NCI-H2171 treated with DMSO at 0.1 percent for 48 hours (cell line): ENCODE measurements around the gene CLDN8.

Experiments
- DNase-seq: peaks from one replicate; lab custom pipeline; 2025; lab: John Stamatoyannopoulos, UW

The CLDN8 gene

DNA sequence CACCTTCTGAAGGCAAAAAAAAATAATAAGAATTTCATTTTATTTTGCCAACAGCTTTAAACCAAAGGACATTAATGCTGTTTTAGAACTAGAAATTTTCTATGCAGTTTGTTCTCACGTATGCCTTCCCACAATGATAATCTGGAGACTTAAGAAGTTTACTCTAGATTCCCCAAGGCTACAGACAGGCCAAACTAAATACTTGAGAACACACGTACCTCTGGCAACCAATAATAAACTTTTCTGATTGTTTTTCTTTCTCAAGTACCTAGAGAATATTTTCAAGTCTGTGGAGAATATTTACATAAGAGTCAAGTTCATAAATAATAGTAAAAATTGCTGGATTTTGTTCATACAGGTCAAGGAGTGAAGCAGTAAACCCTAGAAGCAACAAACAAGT, 15.9 kb downstream of the CLDN8 start:
- DNase-seq = no peak

DNA sequence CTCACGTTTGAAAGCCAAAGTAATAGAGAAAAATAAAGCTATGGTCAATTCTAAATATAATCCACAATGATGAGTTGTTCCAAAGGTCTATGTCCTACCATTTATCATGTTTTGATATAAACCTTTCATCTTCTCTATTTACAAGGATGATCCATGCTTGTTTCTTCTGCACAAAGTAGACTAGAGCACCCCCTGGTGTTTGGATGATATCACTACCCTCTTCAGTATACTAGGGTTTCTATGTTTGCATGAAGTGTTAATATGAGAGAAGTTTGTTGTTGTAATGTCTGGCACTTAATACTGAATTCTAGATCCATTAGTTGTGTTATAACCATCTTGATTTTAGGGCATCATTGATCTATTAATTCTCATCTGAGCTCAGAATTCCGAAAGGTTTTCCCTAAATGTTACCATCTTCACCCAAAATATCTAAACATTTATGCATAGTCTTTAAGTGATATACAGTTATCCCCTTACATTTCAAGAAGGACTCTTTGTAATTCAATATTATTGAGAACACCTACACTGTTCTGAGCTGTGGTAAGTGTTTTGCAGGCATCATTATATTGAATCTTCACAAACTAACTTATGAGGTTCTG, 21.1 kb downstream of the CLDN8 start:
- peak; percentile 5 for DNase-seq

DNA sequence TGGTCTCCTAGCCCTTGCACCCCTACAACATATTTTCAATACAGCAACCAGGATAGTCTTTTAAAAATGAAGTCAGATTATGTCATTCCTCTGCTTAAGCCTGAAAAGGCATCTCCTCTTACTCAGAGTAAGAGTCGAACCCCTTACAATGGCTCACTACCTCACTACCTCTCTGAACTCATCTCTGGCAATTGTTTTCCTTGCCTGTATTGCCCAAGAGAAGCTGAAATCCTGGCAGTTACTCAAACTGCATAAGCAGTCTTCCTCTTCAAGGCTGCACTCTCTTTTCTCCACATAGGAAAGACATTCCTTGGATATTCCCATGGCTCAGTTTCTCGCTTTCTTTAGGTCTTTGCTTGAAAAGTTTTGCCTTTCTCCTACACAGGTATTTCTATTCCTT, 22.7 kb downstream of the CLDN8 start:
- no peak for DNase-seq

DNA sequence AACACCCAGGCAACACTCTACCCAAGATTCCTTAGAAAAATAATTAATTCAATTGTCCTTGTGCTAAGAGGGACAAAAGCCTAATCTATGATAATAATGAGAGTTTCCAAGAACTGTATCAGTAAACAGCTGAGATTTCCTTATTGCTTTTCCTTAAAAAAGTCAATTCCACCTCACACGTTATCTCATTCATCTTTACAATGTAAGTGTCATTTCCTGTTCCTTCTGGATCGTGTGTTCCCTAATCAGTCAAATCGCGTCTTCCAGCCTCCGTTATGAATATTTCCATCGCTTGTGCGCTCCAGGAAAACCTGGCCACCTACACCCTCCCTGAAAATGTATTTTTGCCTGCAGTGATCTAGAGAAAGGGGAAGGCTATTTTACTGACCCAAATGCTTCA, 25.3 kb downstream of the CLDN8 start:
- DNase-seq = no peak

- DNase-seq = no peak
Measured at GRCh38 chr21:30189773-30190172, 26.1 kb downstream of the CLDN8 start.

- DNase-seq = no peak
Measured at GRCh38 chr21:30186242-30186641, 29.7 kb downstream of the CLDN8 start.

DNA sequence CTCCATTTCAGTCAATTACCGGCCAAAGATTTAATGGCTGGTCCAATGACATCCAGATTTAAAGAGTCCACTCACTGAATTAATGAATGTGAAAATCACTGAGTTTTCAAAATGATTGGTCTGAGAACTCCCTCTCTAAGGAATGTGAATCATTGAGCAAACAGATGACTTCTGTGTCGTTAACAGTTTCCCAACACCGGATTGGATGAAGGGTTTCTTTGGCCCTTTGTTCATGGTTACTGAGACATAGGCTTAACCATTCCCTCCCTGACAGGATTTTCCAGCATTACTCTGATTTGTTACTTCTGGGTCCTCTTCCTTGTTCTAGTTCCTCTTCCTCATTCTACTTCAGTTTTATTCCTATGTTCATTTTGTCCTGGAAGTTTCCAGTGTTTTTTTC, 47.8 kb downstream of the CLDN8 start:
- DNase-seq = no peak

DNA sequence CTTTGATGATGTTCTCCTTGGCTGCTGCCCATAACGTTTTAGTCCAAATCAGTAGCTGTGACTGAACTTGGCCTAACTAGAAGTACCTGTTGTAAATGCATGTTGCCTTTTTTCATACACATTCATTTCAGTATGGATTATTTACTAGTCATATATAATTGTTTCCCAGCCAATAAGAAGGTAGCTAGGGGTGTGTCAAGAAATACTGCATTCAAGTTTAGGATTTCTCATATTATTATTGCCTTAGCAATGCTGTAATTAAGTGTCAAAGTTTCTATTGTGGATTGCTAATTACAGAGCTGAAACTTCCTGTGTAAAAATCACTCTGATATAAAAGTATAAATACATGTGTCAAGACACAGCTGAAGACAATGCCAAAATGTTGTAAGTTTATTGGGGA, 49.2 kb downstream of the CLDN8 start, which contains the start of gene CLDN17:
TSS of gene CLDN17 (minus strand) at position 101 of the 400 bp plus-strand sequence. CDS start 188 bp downstream, outside the sequence.
- DNase-seq = no peak

DNA sequence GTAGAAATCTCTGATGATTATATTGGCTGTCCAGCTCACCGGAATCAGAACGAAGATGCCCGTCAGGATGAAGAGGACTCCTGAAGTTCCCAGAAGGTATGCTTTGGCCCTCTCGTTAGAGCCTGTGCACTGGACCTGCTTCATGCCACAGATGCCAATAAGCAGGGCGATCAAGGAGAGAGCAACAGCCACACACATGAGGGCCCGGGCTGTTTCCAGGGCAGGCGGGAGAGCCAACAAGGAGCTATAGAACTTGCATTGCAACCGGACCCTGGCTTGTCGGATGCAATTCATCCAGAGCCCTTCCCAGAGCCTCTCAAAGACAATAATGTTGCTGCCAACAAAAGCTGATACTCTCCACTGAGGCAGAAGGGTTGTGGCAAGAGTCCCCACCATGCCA, 49.7 kb downstream of the CLDN8 start:
- no peak for DNase-seq

DNA sequence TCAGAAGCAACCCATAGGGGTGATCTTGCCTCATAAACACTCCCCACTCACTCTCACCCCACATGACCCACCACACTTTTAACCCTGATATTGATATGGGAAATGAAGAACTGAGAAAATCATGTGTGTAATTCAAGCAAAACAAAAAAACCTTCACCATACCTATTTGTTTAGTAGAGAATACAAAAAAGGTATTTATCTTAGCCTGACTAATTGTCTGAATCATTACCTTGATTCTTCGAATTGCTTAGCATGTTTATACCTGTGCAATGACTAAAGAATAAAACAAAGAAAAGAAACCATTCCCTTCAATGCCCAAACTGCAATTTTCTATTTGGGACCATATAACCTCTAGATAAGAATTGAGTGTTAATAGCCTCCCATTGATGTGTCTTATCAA, 51.1 kb downstream of the CLDN8 start:
- DNase-seq = no peak
